ENCODE measurements around the gene RETREG1.

RETREG1 gene

GRCh38 chr5:16563686-16564085 lies 53.1 kb downstream of the RETREG1 start:
- Histone ChIP-seq H3K27me3 (replicated peaks; ENCODE audit: insufficient read depth, low read length) (no peaks in the 10 kb centered on the region), H3K9me2 (replicated peaks; ENCODE audit: insufficient read depth, low read length) (no peaks in the 10 kb centered on the region), H3F3A (ENCODE audit: insufficient read depth, low read length) (no peaks in the 10 kb centered on the region), H3K36me3 (replicated peaks; ENCODE audit: insufficient read depth, low read length) (no peaks in the 10 kb centered on the region), H3K4me1 (ENCODE audit: low read length) (no peaks in the 10 kb centered on the region), H4K20me1 (ENCODE audit: insufficient read depth, low read length) (no peaks in the 10 kb centered on the region), H3K4me2 (ENCODE audit: low read depth, low read length) (no peak overlapping the region), H3K9me3 (replicated peaks; ENCODE audit: insufficient read depth, low read length) (no peaks in the 10 kb centered on the region), H3K27ac (ENCODE audit: low read length) (no peak overlapping the region), H2AFZ (ENCODE audit: low read length) (no peak overlapping the region), H3K79me2 (ENCODE audit: low read length) (no peaks in the 10 kb centered on the region), H3K4me3 (ENCODE audit: low read length) (no peak overlapping the region), H3K9ac (ENCODE audit: low read length) (no peak overlapping the region)
- TF ChIP-seq CTCF (IDR thresholded peaks at IDR 0.05; ENCODE audit: low read length) (no peak), EZH2 (optimal IDR thresholded peaks at IDR 0.05; ENCODE audit: low read depth, low read length) (no peak), EZH2phosphoT487 (IDR thresholded peaks at IDR 0.05; ENCODE audit: low read length) (no peak)
- no peak for DNase-seq

- Histone ChIP-seq H3F3A (ENCODE audit: insufficient read depth, low read length) (no peaks in the 10 kb centered on the region), H3K27me3 (replicated peaks; ENCODE audit: insufficient read depth, low read length) (no peaks in the 10 kb centered on the region), H3K9ac (ENCODE audit: low read length) (no peak overlapping the region), H3K4me3 (ENCODE audit: low read length) (no peak overlapping the region), H3K4me1 (ENCODE audit: low read length) (no peaks in the 10 kb centered on the region), H3K27ac (ENCODE audit: low read length) (no peak overlapping the region), H3K4me2 (ENCODE audit: low read depth, low read length) (no peak overlapping the region), H3K9me2 (replicated peaks; ENCODE audit: insufficient read depth, low read length) (no peaks in the 10 kb centered on the region), H3K36me3 (replicated peaks; ENCODE audit: insufficient read depth, low read length) (no peaks in the 10 kb centered on the region), H2AFZ (ENCODE audit: low read length) (no peak overlapping the region), H3K9me3 (replicated peaks; ENCODE audit: insufficient read depth, low read length) (no peaks in the 10 kb centered on the region), H4K20me1 (ENCODE audit: insufficient read depth, low read length) (no peaks in the 10 kb centered on the region), H3K79me2 (ENCODE audit: low read length) (no peaks in the 10 kb centered on the region)
- no peak for DNase-seq
- TF ChIP-seq EZH2 (optimal IDR thresholded peaks at IDR 0.05; ENCODE audit: low read depth, low read length) (no peak), CTCF (IDR thresholded peaks at IDR 0.05; ENCODE audit: low read length) (no peak), EZH2phosphoT487 (IDR thresholded peaks at IDR 0.05; ENCODE audit: low read length) (no peak)
Observed at GRCh38 chr5:16561660-16562059, 55.1 kb downstream of the RETREG1 start.

- TF ChIP-seq EZH2phosphoT487 (IDR thresholded peaks at IDR 0.05; ENCODE audit: low read length): no peak
- no peak for TF ChIP-seq EZH2 (optimal IDR thresholded peaks at IDR 0.05; ENCODE audit: low read depth, low read length)
- no peak for TF ChIP-seq CTCF (IDR thresholded peaks at IDR 0.05; ENCODE audit: low read length)
Observed at GRCh38 chr5:16559702-16560101, 57.1 kb downstream of the RETREG1 start.

More at GRCh38 chr5:16559702-16560101, 57.1 kb downstream of the RETREG1 start:
- H3K4me3 ChIP-seq (ENCODE audit: low read length): no peak overlapping the region
- H3K9ac ChIP-seq (ENCODE audit: low read length): no peak overlapping the region
- no peaks in the 10 kb centered on the region for H3K27me3 ChIP-seq (replicated peaks; ENCODE audit: insufficient read depth, low read length)
- H3K4me1 ChIP-seq (ENCODE audit: low read length): no peaks in the 10 kb centered on the region
- H2AFZ ChIP-seq (ENCODE audit: low read length): no peak overlapping the region
- no peaks in the 10 kb centered on the region for H3K9me2 ChIP-seq (replicated peaks; ENCODE audit: insufficient read depth, low read length)
- DNase-seq: no peak
- H3K9me3 ChIP-seq (replicated peaks; ENCODE audit: insufficient read depth, low read length): no peaks in the 10 kb centered on the region
- H3K27ac ChIP-seq (ENCODE audit: low read length): no peak overlapping the region
- H3K36me3 ChIP-seq (replicated peaks; ENCODE audit: insufficient read depth, low read length): no peaks in the 10 kb centered on the region
- H3K79me2 ChIP-seq (ENCODE audit: low read length): no peaks in the 10 kb centered on the region
- H3F3A ChIP-seq (ENCODE audit: insufficient read depth, low read length): no peaks in the 10 kb centered on the region
- H3K4me2 ChIP-seq (ENCODE audit: low read depth, low read length): no peak overlapping the region
- no peaks in the 10 kb centered on the region for H4K20me1 ChIP-seq (ENCODE audit: insufficient read depth, low read length)
